Measurements from ENCODE around the gene PTGFR. TPM values are rescaled to one million over a fixed set of nuclear protein-coding genes. Genes with fewer than 3 reads are reported as not detected.

Gene PTGFR
- total and polyA plus RNA-seq, 11 donors = 0.15 to 3.6 (median 0.37) TPM

GRCh38 chr1:78465143-78465542, 25.6 kb upstream of the PTGFR start:
- DNase-seq (no peak), ATAC-seq (no peak)
- Histone ChIP-seq H3K36me3 (no peaks in the 10 kb centered on the region), H3K27ac (no peak overlapping the region), H3K9me3 (peaks cover 0 to 35% (median 14%) of the 10 kb centered on the region in 12 donors), H3K4me3 (no peak overlapping the region), H3K27me3 (no peaks in the 10 kb centered on the region), H3K4me1 (no peaks in the 10 kb centered on the region)
- intact Hi-C loops (cut with DNase I) = no loop called here
- 62 to 86% (median 70%) methylated on average over 1 of the region's 1 CpG for WGBS, 4 donors
- no peak for TF ChIP-seq POLR2A (IDR thresholded peaks at IDR 0.05)
- no peak for TF ChIP-seq CTCF (IDR thresholded peaks at IDR 0.05)

- H3K27me3 ChIP-seq = no peaks in the 10 kb centered on the region
- no peak overlapping the region for H3K4me3 ChIP-seq
- intact Hi-C loops (cut with DNase I) = no loop called here
- WGBS, 4 donors = 88 to 100% (median 92%) methylated on average over 1 of the region's 1 CpG
- no peak overlapping the region for H3K27ac ChIP-seq
- no peak for TF ChIP-seq CTCF (IDR thresholded peaks at IDR 0.05)
- no peak for TF ChIP-seq POLR2A (IDR thresholded peaks at IDR 0.05)
- no peak for ATAC-seq
- peaks cover 0 to 5% (median 0%) of the 10 kb centered on the region in 12 donors for H3K9me3 ChIP-seq
- no peaks in the 10 kb centered on the region for H3K36me3 ChIP-seq
- no peak for DNase-seq
- no peaks in the 10 kb centered on the region for H3K4me1 ChIP-seq
Measured at GRCh38 chr1:78468521-78468920, 22.3 kb upstream of the PTGFR start.

GRCh38 chr1:78469576-78469975, 21.2 kb upstream of the PTGFR start:
- TF ChIP-seq CTCF (IDR thresholded peaks at IDR 0.05) (no peak), POLR2A (IDR thresholded peaks at IDR 0.05) (no peak)
- ATAC-seq = no peak
- Histone ChIP-seq H3K4me1 (no peaks in the 10 kb centered on the region), H3K9me3 (no peaks in the 10 kb centered on the region), H3K27me3 (no peaks in the 10 kb centered on the region), H3K4me3 (no peak overlapping the region), H3K36me3 (no peaks in the 10 kb centered on the region), H3K27ac (no peak overlapping the region)
- 71 to 83% (median 73%) methylated on average over 1 of the region's 1 CpG for WGBS, 4 donors
- no peak for DNase-seq
- intact Hi-C loops (cut with DNase I) = no loop called here

GRCh38 chr1:78471890-78472620, 18.7 kb upstream of the PTGFR start:
- no peaks in the 10 kb centered on the region for H3K9me3 ChIP-seq
- intact Hi-C loops (cut with DNase I) = no loop called here
- whole genome bisulfite sequencing, 4 donors = 37 to 54% (median 46%) methylated on average over 2 of the region's 2 CpGs
- H3K4me3 ChIP-seq = no peak overlapping the region
- no peak for TF ChIP-seq POLR2A (IDR thresholded peaks at IDR 0.05)
- TF ChIP-seq CTCF (IDR thresholded peaks at IDR 0.05) = no peak
- no peak overlapping the region for H3K27ac ChIP-seq
- H3K4me1 ChIP-seq = no peaks in the 10 kb centered on the region
- H3K36me3 ChIP-seq = no peaks in the 10 kb centered on the region
- ATAC-seq (no peak), DNase-seq (no peak)
- peaks cover 0 to 3% (median 0%) of the 10 kb centered on the region in 9 donors for H3K27me3 ChIP-seq

All from heart left ventricle (tissue), 16 donors.